ENCODE data around the gene SALL2. TPM values are rescaled to one million over a fixed set of nuclear protein-coding genes. Genes with fewer than 3 reads are reported as not detected.
A peak's percentile ranks its signal among the peaks of the same experiment; 100 is the strongest.

SALL2 gene
- total RNA-seq (1 to 10 TPM; 6.5 to 6.6 TPM), polyA plus RNA-seq (1 to 10 TPM in 1 of 2 donors, under 1 TPM in 1; 0.42 to 2.7 TPM)

DNA sequence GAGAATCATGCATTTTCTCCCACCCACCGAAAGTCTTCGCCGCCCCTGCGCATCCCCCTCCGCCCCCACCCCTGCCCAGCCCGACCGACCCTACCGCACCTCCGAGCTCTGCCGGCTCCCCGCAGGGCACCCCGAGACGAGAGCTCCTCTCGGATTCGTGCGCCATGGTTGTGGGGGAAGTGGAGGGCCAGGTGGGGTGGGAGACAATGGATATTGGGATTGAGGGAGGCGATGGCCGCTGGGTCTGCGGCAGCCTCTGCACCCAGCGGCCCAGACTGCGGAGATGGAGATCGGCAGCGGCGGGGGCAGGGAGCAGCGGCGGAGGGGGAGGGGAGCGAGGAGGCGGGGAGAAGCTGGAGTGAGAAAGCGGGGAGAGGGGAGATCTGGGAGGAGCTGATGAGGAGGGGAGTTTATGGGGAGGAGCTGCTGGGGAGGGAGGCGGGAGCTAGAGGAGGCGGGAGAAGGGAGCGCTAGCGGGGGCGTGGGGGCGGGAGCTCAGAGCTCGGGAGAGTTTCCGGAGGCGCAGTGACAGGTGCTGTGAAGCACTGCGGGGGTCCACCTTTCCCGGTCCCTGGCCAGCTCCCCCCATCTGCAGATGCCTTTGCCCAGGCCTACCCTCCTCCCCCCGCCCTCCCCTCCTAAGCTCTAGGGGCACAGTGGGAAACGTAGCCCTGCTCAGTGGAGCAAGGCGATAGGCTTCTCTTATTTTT lies at the start of gene SALL2:
Gene SALL2, minus strand, starts transcription at position 385 of the 710 bp plus-strand sequence. Its CDS starts 219 bp downstream, at position 166.
- no peaks in the 10 kb centered on the region for H3K27me3 Mint-ChIP-seq
- no peaks in the 10 kb centered on the region for H3K9me3 Mint-ChIP-seq
- peak within 1 kb of the TSS; percentile 81 to 90 (median 84) for H3K4me3 Mint-ChIP-seq
- intact Hi-C loops (cut with micrococcal nuclease), result loop anchor here (1.0 kb wide), 1 partner anchor 15 kb away; the partner anchor contains the start of gene METTL3
- peak within 1 kb of the TSS; percentile 21 to 92 (median 81) for H3K27ac Mint-ChIP-seq
- peak within 1 kb of the TSS; percentile 43 for H3K27ac ChIP-seq (ENCODE audit: low read depth, low read length)
- CTCF ChIA-PET (ENCODE audit: partially characterized antibody), result interaction anchor here (0.9 to 4.9 kb wide), 8 partner anchors 9 to 71 kb away, joined by 3 to 24 read pairs (median 4); partner anchors contain the start of genes CHD8 and METTL3
- H3K36me3 ChIP-seq (ENCODE audit: insufficient read depth, low read length), result no peaks in the 10 kb centered on the region
- H3K27me3 ChIP-seq (ENCODE audit: insufficient read depth, low read length), result no peaks in the 10 kb centered on the region
- POLR2A ChIA-PET (ENCODE audit: partially characterized antibody), result interaction anchor here (1.2 to 5.2 kb wide), 3 partner anchors 15 to 89 kb away, joined by 6 to 55 read pairs (median 11); partner anchors contain the start of gene METTL3
- H3K9me3 ChIP-seq (ENCODE audit: control insufficient read depth in 1 of 2, low read length in 2 of 2), result no peaks in the 10 kb centered on the region
- H3K4me1 Mint-ChIP-seq, result peaks cover 7 to 20% (median 11%) of the 10 kb centered on the region in 4 donors
- H3K4me3 ChIP-seq (ENCODE audit: low read length in 2 of 2), result peak within 1 kb of the TSS; percentile 42 to 67
- no peaks in the 10 kb centered on the region for H3K36me3 Mint-ChIP-seq
- peak; percentile 44 to 78 (median 45) for DNase-seq
- peaks cover 15% of the 10 kb centered on the region for H3K4me1 ChIP-seq (ENCODE audit: insufficient read depth, low read length)

GRCh38 chr14:21575661-21576060 lies 49.5 kb upstream of the SALL2 start:
- peaks cover 0 to 10% (median 3%) of the 10 kb centered on the region in 8 donors for H3K9me3 Mint-ChIP-seq
- Histone ChIP-seq H3K27ac (ENCODE audit: low read depth, low read length) (no peak overlapping the region), H3K4me3 (ENCODE audit: low read length in 2 of 2) (no peak overlapping the region), H3K4me1 (ENCODE audit: insufficient read depth, low read length) (no peaks in the 10 kb centered on the region), H3K27me3 (ENCODE audit: insufficient read depth, low read length) (no peaks in the 10 kb centered on the region), H3K9me3 (ENCODE audit: control insufficient read depth in 1 of 2, low read length in 2 of 2) (no peaks in the 10 kb centered on the region), H3K36me3 (ENCODE audit: insufficient read depth, low read length) (no peaks in the 10 kb centered on the region)
- H3K4me1 Mint-ChIP-seq, result no peaks in the 10 kb centered on the region
- peaks cover 15 to 20% of the 10 kb centered on the region in 2 donors for H3K27me3 Mint-ChIP-seq
- H3K36me3 Mint-ChIP-seq, result no peaks in the 10 kb centered on the region
- intact Hi-C loops (cut with micrococcal nuclease), result no loop called here
- CTCF ChIA-PET (ENCODE audit: partially characterized antibody), result no interaction called here
- POLR2A ChIA-PET (ENCODE audit: partially characterized antibody), result no interaction called here
- DNase-seq, result no peak
- peak overlapping the region in 1 of 7 donors; percentile 64 for H3K27ac Mint-ChIP-seq
- no peak overlapping the region for H3K4me3 Mint-ChIP-seq

- ChIA-PET POLR2A (ENCODE audit: partially characterized antibody) (interaction anchor here (0.6 kb wide), 1 partner anchor 280 kb away, joined by 3 read pairs; no protein-coding TSS in a partner anchor), CTCF (ENCODE audit: partially characterized antibody) (interaction anchor here (0.6 kb wide), 2 partner anchors 9 to 18 kb away, joined by 3 to 4 read pairs; no protein-coding TSS in a partner anchor)
- H3K36me3 Mint-ChIP-seq, result no peaks in the 10 kb centered on the region
- peaks cover 16 to 28% of the 10 kb centered on the region in 2 donors for H3K27me3 Mint-ChIP-seq
- no peak overlapping the region for H3K27ac Mint-ChIP-seq
- Histone ChIP-seq H3K27me3 (ENCODE audit: insufficient read depth, low read length) (no peaks in the 10 kb centered on the region), H3K9me3 (ENCODE audit: control insufficient read depth in 1 of 2, low read length in 2 of 2) (no peaks in the 10 kb centered on the region), H3K4me1 (ENCODE audit: insufficient read depth, low read length) (no peaks in the 10 kb centered on the region), H3K4me3 (ENCODE audit: low read length in 2 of 2) (no peak overlapping the region), H3K36me3 (ENCODE audit: insufficient read depth, low read length) (no peaks in the 10 kb centered on the region), H3K27ac (ENCODE audit: low read depth, low read length) (no peak overlapping the region)
- no peak for DNase-seq
- H3K9me3 Mint-ChIP-seq, result peaks cover 0 to 10% (median 3%) of the 10 kb centered on the region in 8 donors
- H3K4me1 Mint-ChIP-seq, result no peaks in the 10 kb centered on the region
- intact Hi-C loops (cut with micrococcal nuclease), result no loop called here
- no peak overlapping the region for H3K4me3 Mint-ChIP-seq
These were observed 46.5 kb upstream of the SALL2 start for GRCh38 chr14:21572604-21573003.

GRCh38 chr14:21558703-21559170 lies 32.6 kb upstream of the SALL2 start:
- no peaks in the 10 kb centered on the region for H3K36me3 Mint-ChIP-seq
- H3K9me3 ChIP-seq (ENCODE audit: control insufficient read depth in 1 of 2, low read length in 2 of 2), result no peaks in the 10 kb centered on the region
- CTCF ChIA-PET (ENCODE audit: partially characterized antibody), result interaction anchor here (0.7 to 10.8 kb wide), 5 partner anchors 59 to 103 kb away, joined by 3 to 146 read pairs (median 7); partner anchors contain the start of gene CHD8
- peaks cover 4 to 11% (median 6%) of the 10 kb centered on the region in 4 donors for H3K4me1 Mint-ChIP-seq
- no peak overlapping the region for H3K4me3 Mint-ChIP-seq
- H3K4me1 ChIP-seq (ENCODE audit: insufficient read depth, low read length), result peaks cover 6% of the 10 kb centered on the region
- H3K9me3 Mint-ChIP-seq, result no peaks in the 10 kb centered on the region
- H3K27ac ChIP-seq (ENCODE audit: low read depth, low read length), result no peak overlapping the region
- intact Hi-C loops (cut with micrococcal nuclease), result loop anchor here (10.0 kb wide), 1 partner anchor 204 kb away; no protein-coding TSS in a partner anchor
- H3K27me3 ChIP-seq (ENCODE audit: insufficient read depth, low read length), result no peaks in the 10 kb centered on the region
- POLR2A ChIA-PET (ENCODE audit: partially characterized antibody), result no interaction called here
- H3K27ac Mint-ChIP-seq, result peak overlapping the region in 1 of 7 donors; percentile 43
- DNase-seq, result no peak
- H3K36me3 ChIP-seq (ENCODE audit: insufficient read depth, low read length), result no peaks in the 10 kb centered on the region
- no peak overlapping the region for H3K4me3 ChIP-seq (ENCODE audit: low read length in 2 of 2)
- no peaks in the 10 kb centered on the region for H3K27me3 Mint-ChIP-seq

DNA sequence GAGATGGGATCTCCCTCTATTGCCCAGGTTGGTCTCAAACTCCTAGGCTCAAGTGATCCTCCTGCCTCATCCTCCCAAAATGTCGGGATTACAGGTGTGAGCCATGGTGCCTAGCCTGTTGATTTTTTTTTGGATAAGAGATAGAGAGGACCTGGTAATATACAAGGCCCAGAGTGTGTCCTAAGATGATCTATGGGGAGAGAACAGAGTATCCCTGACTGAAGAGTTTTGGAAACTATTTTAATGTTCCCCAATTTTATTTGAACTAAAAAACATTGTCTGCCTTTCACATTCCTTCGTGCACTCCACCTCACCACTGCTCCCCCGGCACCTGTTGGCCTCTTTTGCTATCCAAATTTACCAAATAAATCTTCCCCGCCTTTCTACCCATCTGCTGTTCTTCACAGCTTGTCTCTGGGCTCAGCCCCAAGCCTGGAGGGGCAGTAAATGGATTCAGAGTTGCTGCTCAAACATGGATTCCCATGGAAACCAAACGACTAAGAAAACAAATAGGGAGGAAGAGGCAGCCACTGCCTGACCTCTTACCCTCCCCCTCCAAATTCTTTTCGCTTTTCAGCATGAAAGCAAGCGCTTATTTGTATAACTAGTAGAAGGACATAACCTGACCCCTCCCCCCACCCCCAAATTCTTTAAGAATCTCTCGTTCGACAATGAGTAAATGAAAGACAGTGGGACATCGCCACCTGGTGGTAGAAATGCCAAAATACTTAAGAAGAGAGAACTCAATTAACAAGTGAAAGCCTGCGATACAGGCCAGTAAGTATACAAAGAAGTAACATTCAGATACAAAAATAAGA lies 31.1 kb upstream of the SALL2 start:
- CTCF ChIA-PET (ENCODE audit: partially characterized antibody), result interaction anchor here (0.7 to 10.8 kb wide), 13 partner anchors 23 to 317 kb away, joined by 3 to 146 read pairs (median 3); partner anchors contain the start of genes RAB2B, SALL2 and TOX4
- POLR2A ChIA-PET (ENCODE audit: partially characterized antibody), result interaction anchor here (1.7 kb wide), 1 partner anchor 59 kb away, joined by 6 read pairs; no protein-coding TSS in a partner anchor

DNA sequence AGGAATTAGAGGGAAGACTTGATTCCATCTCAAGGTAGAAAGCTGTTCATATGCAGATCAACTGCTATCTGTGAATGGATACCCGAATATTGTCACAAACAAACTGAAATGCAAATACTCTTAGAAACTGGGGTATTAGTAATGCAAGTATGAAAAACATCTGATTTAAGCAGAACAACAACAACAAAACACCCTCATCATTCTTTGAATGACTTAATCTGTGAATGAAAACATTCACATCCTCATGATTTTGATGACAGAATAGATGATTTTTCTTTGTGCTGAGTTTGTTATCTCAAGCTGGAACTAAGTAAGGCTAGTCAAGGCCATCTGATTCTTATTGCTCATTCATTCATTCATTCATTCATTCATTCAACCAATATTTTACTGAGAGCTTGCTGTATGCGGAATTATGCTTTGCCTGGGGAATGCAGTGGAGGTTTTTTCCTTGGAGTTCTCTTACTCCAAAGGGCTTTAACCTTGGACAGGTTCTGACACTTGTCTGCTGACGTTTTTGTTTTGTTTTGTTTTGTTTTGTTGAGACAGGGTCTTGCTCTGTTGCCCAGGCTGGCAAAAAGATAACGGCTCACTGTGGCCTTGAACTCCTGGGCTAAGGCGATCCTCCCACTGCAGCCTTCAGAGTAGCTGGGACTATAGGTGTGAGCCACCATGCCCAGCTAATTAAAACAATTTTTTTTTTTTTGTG lies 30.4 kb upstream of the SALL2 start:
- H3K9me3 Mint-ChIP-seq, result no peaks in the 10 kb centered on the region
- POLR2A ChIA-PET (ENCODE audit: partially characterized antibody), result interaction anchor here (0.6 to 1.7 kb wide), 2 partner anchors 45 to 58 kb away, joined by 3 to 6 read pairs; partner anchors contain the start of gene METTL3
- intact Hi-C loops (cut with micrococcal nuclease), result loop anchor here (1.0 to 10.0 kb wide), 6 partner anchors 45 to 202 kb away; partner anchors contain the start of genes CHD8, METTL3 and TOX4
- H3K27ac Mint-ChIP-seq, result no peak overlapping the region
- no peak for DNase-seq
- H3K4me3 Mint-ChIP-seq, result no peak overlapping the region
- CTCF ChIA-PET (ENCODE audit: partially characterized antibody), result interaction anchor here (0.7 to 10.8 kb wide), 15 partner anchors 22 to 542 kb away, joined by 3 to 146 read pairs (median 3); partner anchors contain the start of genes RAB2B, SALL2 and TOX4
- H3K9me3 ChIP-seq (ENCODE audit: control insufficient read depth in 1 of 2, low read length in 2 of 2), result no peaks in the 10 kb centered on the region
- no peaks in the 10 kb centered on the region for H3K27me3 Mint-ChIP-seq
- no peak overlapping the region for H3K27ac ChIP-seq (ENCODE audit: low read depth, low read length)
- peaks cover 4 to 11% (median 6%) of the 10 kb centered on the region in 4 donors for H3K4me1 Mint-ChIP-seq
- H3K27me3 ChIP-seq (ENCODE audit: insufficient read depth, low read length), result no peaks in the 10 kb centered on the region
- H3K4me1 ChIP-seq (ENCODE audit: insufficient read depth, low read length), result peaks cover 6% of the 10 kb centered on the region
- no peaks in the 10 kb centered on the region for H3K36me3 Mint-ChIP-seq
- H3K36me3 ChIP-seq (ENCODE audit: insufficient read depth, low read length), result no peaks in the 10 kb centered on the region
- H3K4me3 ChIP-seq (ENCODE audit: low read length in 2 of 2), result no peak overlapping the region

More for the DNA sequence above, 31.1 kb upstream of the SALL2 start:
- H3K4me1 Mint-ChIP-seq, result peaks cover 4 to 11% (median 6%) of the 10 kb centered on the region in 4 donors
- no peaks in the 10 kb centered on the region for H3K27me3 ChIP-seq (ENCODE audit: insufficient read depth, low read length)
- DNase-seq, result peak; percentile 71 to 77 (median 75)
- H3K27ac Mint-ChIP-seq, result peak overlapping the region in 5 of 7 donors; percentile 3 to 90 (median 83)
- no peaks in the 10 kb centered on the region for H3K27me3 Mint-ChIP-seq
- H3K36me3 Mint-ChIP-seq, result no peaks in the 10 kb centered on the region
- H3K4me3 Mint-ChIP-seq, result peak overlapping the region in 7 of 8 donors; percentile 0 to 58 (median 6)
- peak overlapping the region in 1 of 2 donors; percentile 35 for H3K4me3 ChIP-seq (ENCODE audit: low read length in 2 of 2)
- no peaks in the 10 kb centered on the region for H3K9me3 Mint-ChIP-seq
- peaks cover 6% of the 10 kb centered on the region for H3K4me1 ChIP-seq (ENCODE audit: insufficient read depth, low read length)
- no peaks in the 10 kb centered on the region for H3K36me3 ChIP-seq (ENCODE audit: insufficient read depth, low read length)
- intact Hi-C loops (cut with micrococcal nuclease), result loop anchor here (1.0 to 10.0 kb wide), 6 partner anchors 46 to 202 kb away; partner anchors contain the start of genes CHD8, METTL3 and TOX4
- no peaks in the 10 kb centered on the region for H3K9me3 ChIP-seq (ENCODE audit: control insufficient read depth in 1 of 2, low read length in 2 of 2)
- no peak overlapping the region for H3K27ac ChIP-seq (ENCODE audit: low read depth, low read length)
